Stomach smooth muscle (tissue), 2 donors: ENCODE data around the gene MRPL1.

Source experiments
- H3K27ac ChIP-seq: one replicate; pipeline ENCODE4 v1.7.0; 2013; ENCODE audit warnings: mild to moderate bottlenecking, low read length, inconsistent platforms
- H3K27me3 ChIP-seq, 2 donors: one replicate each; pipeline ENCODE4 v1.7.0; 2013; ENCODE audit warnings: low read length in 2 of 2; ENCODE audit not compliant: insufficient read depth in 2 of 2, control insufficient read depth in 1 of 2
- H3K36me3 ChIP-seq, 2 donors: one replicate each; pipeline ENCODE4 v1.7.0; 2013; ENCODE audit warnings: low read length in 2 of 2; ENCODE audit not compliant: control insufficient read depth in 2 of 2, insufficient read depth in 2 of 2
- H3K4me1 ChIP-seq: one replicate; pipeline ENCODE4 v1.7.0; 2013; ENCODE audit warnings: low read length; ENCODE audit not compliant: control insufficient read depth, insufficient read depth
- H3K4me3 ChIP-seq, 2 donors: one replicate each; pipeline ENCODE4 v1.7.0; 2013; ENCODE audit warnings: low read length in 2 of 2
- H3K9ac ChIP-seq, 2 donors: one replicate each; pipeline ENCODE4 v1.7.0; 2013; ENCODE audit warnings: low read length in 2 of 2, mild to moderate bottlenecking in 1 of 2
- H3K9me3 ChIP-seq, 2 donors: one replicate each; pipeline ENCODE4 v1.7.0; 2013; ENCODE audit warnings: low read length in 2 of 2; ENCODE audit not compliant: control insufficient read depth in 2 of 2
- donor health status: healthy.
- donor health status: Pancreatic carcinoma.

Gene MRPL1

DNA sequence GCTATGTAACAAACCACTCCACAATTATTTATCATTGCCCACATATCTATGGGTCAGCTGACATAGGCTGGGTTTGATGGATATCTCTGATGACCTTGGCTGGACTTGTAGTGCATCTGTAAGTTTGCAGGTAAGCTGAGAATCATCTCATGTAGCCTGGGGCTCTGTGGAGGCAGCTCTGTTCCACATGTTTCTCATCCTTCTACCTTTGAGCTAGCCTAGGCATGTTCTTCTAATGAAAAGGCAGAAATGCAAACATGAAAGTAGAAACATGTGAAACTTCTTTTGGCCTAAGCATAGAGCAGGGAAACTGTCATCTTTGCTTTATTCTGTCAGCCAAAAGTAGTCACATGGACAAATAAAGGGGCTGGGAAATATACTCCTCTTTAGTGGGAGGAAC lies 18.2 kb downstream of the MRPL1 start:
- Histone ChIP-seq H3K36me3 (peaks cover 9 to 11% of the 10 kb centered on the region in 2 donors), H3K27ac (no peak overlapping the region), H3K4me1 (no peaks in the 10 kb centered on the region), H3K4me3 (no peak overlapping the region), H3K9me3 (no peaks in the 10 kb centered on the region), H3K27me3 (no peaks in the 10 kb centered on the region), H3K9ac (no peak overlapping the region)

GRCh38 chr4:77881460-77882295 lies 19.0 kb downstream of the MRPL1 start:
- H3K36me3 ChIP-seq, result peaks cover 9 to 12% of the 10 kb centered on the region in 2 donors

GRCh38 chr4:77893451-77893850 lies 30.8 kb downstream of the MRPL1 start:
- no peaks in the 10 kb centered on the region for H3K4me1 ChIP-seq
- H3K27ac ChIP-seq, result no peak overlapping the region
- no peaks in the 10 kb centered on the region for H3K9me3 ChIP-seq
- no peaks in the 10 kb centered on the region for H3K27me3 ChIP-seq
- no peak overlapping the region for H3K4me3 ChIP-seq
- no peak overlapping the region for H3K9ac ChIP-seq
- peaks cover 2 to 6% of the 10 kb centered on the region in 2 donors for H3K36me3 ChIP-seq

More at GRCh38 chr4:77881460-77882295, 19.0 kb downstream of the MRPL1 start:
- H3K27me3 ChIP-seq, result no peaks in the 10 kb centered on the region
- no peaks in the 10 kb centered on the region for H3K9me3 ChIP-seq
- no peak overlapping the region for H3K4me3 ChIP-seq
- no peaks in the 10 kb centered on the region for H3K4me1 ChIP-seq
- H3K9ac ChIP-seq, result no peak overlapping the region
- H3K27ac ChIP-seq, result no peak overlapping the region

GRCh38 chr4:77899607-77900006 lies 37.0 kb downstream of the MRPL1 start:
- H3K9me3 ChIP-seq, result no peaks in the 10 kb centered on the region
- no peak overlapping the region for H3K4me3 ChIP-seq
- H3K36me3 ChIP-seq, result peaks cover 0 to 2% of the 10 kb centered on the region in 2 donors
- no peaks in the 10 kb centered on the region for H3K27me3 ChIP-seq
- no peaks in the 10 kb centered on the region for H3K4me1 ChIP-seq
- no peak overlapping the region for H3K9ac ChIP-seq
- H3K27ac ChIP-seq, result no peak overlapping the region

DNA sequence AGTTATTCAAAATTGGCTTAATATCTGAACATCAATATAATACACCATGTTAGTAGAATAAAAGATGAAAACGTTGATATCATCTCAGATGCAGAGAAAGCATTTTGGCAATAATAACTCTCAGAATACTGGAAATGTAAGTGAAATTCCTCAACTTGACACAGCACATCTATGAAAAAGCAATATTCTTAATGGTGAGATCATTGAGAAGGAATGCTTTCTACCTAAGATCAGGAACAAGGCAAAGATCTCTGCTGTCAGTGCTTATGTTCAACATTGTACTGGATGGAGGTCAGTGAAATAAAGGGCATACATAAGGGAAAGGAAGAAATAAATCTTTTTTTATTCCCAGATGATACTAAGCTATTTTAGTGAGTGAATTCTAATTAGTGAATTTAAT lies 40.6 kb downstream of the MRPL1 start:
- H3K4me3 ChIP-seq, result no peak overlapping the region
- no peaks in the 10 kb centered on the region for H3K27me3 ChIP-seq
- H3K9me3 ChIP-seq, result no peaks in the 10 kb centered on the region
- no peak overlapping the region for H3K9ac ChIP-seq
- no peaks in the 10 kb centered on the region for H3K4me1 ChIP-seq
- H3K36me3 ChIP-seq, result no peaks in the 10 kb centered on the region
- H3K27ac ChIP-seq, result no peak overlapping the region

- H3K27me3 ChIP-seq, result no peaks in the 10 kb centered on the region
- no peak overlapping the region for H3K9ac ChIP-seq
- H3K4me1 ChIP-seq, result no peaks in the 10 kb centered on the region
- H3K27ac ChIP-seq, result no peak overlapping the region
- H3K9me3 ChIP-seq, result no peaks in the 10 kb centered on the region
- H3K36me3 ChIP-seq, result peaks cover 3% of the 10 kb centered on the region in 2 donors
- H3K4me3 ChIP-seq, result no peak overlapping the region
These were observed 43.1 kb downstream of the MRPL1 start for GRCh38 chr4:77905651-77906263.

- H3K36me3 ChIP-seq, result peaks cover 3 to 6% of the 10 kb centered on the region in 2 donors
- no peaks in the 10 kb centered on the region for H3K27me3 ChIP-seq
These were observed 48.0 kb downstream of the MRPL1 start for GRCh38 chr4:77910676-77911075.

GRCh38 chr4:77911091-77911490 lies 48.5 kb downstream of the MRPL1 start:
- Histone ChIP-seq H3K36me3 (peaks cover 3 to 6% of the 10 kb centered on the region in 2 donors), H3K4me3 (no peak overlapping the region), H3K27ac (no peak overlapping the region), H3K4me1 (no peaks in the 10 kb centered on the region), H3K9ac (no peak overlapping the region), H3K27me3 (no peaks in the 10 kb centered on the region), H3K9me3 (peaks cover 0 to 3% of the 10 kb centered on the region in 2 donors)

More at GRCh38 chr4:77910676-77911075, 48.0 kb downstream of the MRPL1 start:
- Histone ChIP-seq H3K4me3 (no peak overlapping the region), H3K9ac (no peak overlapping the region), H3K9me3 (peaks cover 0 to 3% of the 10 kb centered on the region in 2 donors), H3K4me1 (no peaks in the 10 kb centered on the region), H3K27ac (no peak overlapping the region)

- Histone ChIP-seq H3K27ac (no peak overlapping the region), H3K36me3 (peaks cover 3 to 6% of the 10 kb centered on the region in 2 donors), H3K27me3 (no peaks in the 10 kb centered on the region), H3K9me3 (peaks cover 0 to 3% of the 10 kb centered on the region in 2 donors), H3K9ac (no peak overlapping the region), H3K4me3 (no peak overlapping the region), H3K4me1 (no peaks in the 10 kb centered on the region)
These were observed 49.3 kb downstream of the MRPL1 start for GRCh38 chr4:77911842-77912450.

GRCh38 chr4:77913348-77913747 lies 50.7 kb downstream of the MRPL1 start:
- Histone ChIP-seq H3K4me3 (no peak overlapping the region), H3K4me1 (no peaks in the 10 kb centered on the region), H3K9me3 (peaks cover 0 to 3% of the 10 kb centered on the region in 2 donors), H3K27me3 (no peaks in the 10 kb centered on the region), H3K9ac (no peak overlapping the region), H3K36me3 (peaks cover 3 to 6% of the 10 kb centered on the region in 2 donors), H3K27ac (no peak overlapping the region)
